MM.1S (cell line): Measurements from ENCODE around the gene AADACL2.
"Not testable (repeated sequence)": the region's sequence is repeated elsewhere in the genome, so short reads cannot be mapped to it uniquely, and the experiment has no call there.

Experiments
- CTCF ChIP-seq: fragments of 300-600 bp; sonication (generic); IDR thresholded peaks from 2 replicates; pipeline ENCODE4 v1.5.1; 2016; ENCODE audit warnings: antibody characterized with exemption, low read length, mixed read lengths
- EZH2 ChIP-seq: fragments of 300-600 bp; sonication (generic); optimal IDR thresholded peaks from 2 replicates; pipeline ENCODE3; 2017; ENCODE audit warnings: low read depth, mild to moderate bottlenecking, antibody characterized with exemption, low read length, mixed read lengths
- EZH2phosphoT487 ChIP-seq: fragments of 300-600 bp; sonication (generic); IDR thresholded peaks from 2 replicates; pipeline ENCODE4 v1.6.1; 2018; ENCODE audit warnings: antibody characterized with exemption, low read length

- not testable (repeated sequence) for TF ChIP-seq CTCF, EZH2, EZH2phosphoT487
Observed at GRCh38 chr3:151764699-151765098, 31.0 kb downstream of the AADACL2 start.
